GM18519 (cell line): ENCODE data around the gene EP400.
"Not testable (repeated sequence)": the region's sequence is repeated elsewhere in the genome, so short reads cannot be mapped to it uniquely, and the experiment has no call there.

Experiments used
- ATAC-seq: cut with Tn5 transposase; IDR thresholded peaks from one replicate; pipeline ENCODE4 v1.9.1; 2021; ENCODE audit warnings: mild to moderate bottlenecking, moderate library complexity; ENCODE audit not compliant: unreplicated experiment, low FRiP score

Gene EP400

DNA sequence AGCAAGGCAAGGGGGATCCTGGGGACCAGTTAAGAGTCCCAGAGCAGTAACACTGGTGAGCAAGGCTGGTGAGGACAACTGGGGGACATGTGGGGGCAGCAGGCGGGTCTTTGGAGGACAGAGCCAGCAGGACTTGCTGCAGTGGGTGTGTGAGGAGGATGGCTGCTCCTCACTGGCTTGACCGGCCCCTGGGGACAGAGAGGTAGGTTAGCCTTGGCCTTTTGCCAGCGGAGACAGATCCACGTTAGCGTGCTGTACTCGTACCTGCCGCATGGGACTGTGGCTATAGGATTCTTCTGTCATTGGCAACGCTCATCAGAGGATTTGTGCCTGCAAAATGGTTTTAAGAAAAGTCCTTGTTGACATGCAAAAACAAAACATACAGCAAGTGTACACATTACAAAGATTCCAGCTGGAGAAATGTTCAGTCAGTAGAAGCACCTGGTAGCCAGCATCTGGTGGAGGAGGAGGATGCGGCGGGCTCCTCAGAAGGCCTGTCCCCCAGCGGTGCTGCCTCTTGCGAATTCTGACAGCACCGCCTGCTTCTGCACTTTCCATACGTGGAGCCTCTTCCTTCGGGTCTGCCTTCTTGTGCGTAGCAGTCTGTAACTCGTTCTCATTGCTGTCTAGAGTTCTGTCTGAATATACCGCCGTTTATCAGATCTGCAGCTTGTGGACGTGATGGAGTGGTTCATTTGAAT, 91.3 kb downstream of the EP400 start:
- no peak for ATAC-seq

DNA sequence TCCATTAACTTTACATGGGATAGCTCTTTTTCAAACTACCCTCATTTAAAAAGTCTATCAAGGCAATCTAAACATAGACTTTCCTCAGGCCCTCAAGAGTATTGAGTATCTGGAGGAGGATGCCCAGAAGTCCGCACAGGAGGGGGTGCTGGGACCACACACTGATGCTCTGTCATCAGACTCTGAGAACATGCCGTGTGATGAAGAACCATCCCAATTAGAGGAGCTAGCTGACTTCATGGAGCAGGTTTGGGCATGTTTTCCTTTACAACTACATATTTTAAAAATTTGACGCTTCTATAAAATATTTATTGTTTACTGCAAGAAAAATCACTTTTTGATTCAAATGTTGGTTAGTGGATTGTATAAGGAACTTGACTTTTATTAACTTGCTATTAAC, 93.5 kb downstream of the EP400 start:
- no peak for ATAC-seq

DNA sequence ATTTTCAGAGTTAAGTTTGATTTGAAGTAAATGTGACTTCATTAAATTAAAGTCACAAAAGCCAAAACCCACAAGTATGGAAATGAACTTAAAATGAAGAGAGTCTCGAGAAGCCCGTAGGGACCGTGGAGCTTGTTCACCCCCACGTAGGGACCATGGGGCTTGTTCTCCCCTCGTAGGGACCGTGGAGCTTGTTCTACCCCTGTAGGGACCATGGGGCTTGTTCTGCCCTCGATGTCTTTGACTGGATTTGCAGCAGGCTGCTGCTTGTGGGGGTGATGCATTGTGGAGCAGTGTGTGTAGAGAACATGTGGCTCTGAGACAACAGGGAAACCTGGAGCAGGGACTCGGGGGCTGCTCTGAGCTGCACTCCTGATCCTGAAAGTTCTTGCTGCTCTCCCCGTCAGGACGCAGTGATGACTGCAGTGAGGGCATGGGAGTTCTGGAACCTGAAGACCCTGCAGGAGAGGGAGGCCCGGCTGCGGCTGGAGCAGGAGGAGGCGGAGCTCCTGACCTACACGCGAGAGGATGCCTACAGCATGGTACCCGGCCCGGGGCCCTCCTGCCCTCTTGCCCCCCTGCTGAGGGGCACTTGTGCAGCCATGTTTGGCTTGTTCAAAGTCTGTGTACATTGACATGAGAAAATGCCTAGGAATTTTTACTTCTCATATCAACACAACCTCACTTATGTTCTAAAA, 94.2 kb downstream of the EP400 start:
- no peak for ATAC-seq

- no peak for ATAC-seq
Observed at GRCh38 chr12:132044661-132045412, 95.1 kb downstream of the EP400 start.

GRCh38 chr12:132045751-132046150, 96.0 kb downstream of the EP400 start:
- no peak for ATAC-seq

DNA sequence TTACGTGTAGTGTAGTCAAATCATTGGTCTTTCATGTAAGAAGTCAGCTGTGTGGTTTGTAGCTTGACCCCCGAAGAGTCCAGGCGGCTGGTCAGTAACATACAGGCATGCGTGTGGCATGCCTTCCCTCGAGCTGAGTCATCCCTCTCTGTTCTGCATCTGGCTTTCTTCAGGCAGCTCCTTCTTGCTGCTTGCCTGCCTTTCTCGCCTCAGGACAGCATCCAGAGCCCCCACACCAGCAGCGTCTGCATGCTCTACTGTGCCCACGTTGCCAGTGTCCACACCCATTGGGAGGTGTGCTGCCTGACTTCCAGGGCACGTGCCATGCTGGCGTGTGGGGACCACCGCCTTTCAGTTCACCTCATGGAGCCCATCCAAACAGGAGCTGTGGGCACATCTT, 96.8 kb downstream of the EP400 start:
- ATAC-seq = no peak

DNA sequence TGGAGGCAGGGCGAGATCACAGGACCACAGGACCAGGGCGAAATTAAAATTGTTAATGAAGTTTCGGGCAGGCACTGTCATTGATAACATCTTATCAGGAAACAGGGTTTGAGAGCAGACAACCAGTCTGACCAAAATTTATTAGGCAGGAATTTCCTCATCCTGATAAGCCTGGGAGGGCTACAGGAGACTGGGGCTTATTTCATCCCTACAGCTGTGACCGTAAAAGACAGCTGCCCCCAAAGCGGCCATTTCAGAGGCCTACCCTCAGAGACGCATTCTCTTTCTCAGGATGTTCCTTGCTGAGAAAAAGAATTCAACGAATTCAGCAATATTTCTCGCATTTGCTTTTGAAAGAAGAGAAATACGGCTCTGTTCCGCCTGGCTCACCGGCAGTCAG, 97.9 kb downstream of the EP400 start:
- not testable (repeated sequence) for ATAC-seq

DNA sequence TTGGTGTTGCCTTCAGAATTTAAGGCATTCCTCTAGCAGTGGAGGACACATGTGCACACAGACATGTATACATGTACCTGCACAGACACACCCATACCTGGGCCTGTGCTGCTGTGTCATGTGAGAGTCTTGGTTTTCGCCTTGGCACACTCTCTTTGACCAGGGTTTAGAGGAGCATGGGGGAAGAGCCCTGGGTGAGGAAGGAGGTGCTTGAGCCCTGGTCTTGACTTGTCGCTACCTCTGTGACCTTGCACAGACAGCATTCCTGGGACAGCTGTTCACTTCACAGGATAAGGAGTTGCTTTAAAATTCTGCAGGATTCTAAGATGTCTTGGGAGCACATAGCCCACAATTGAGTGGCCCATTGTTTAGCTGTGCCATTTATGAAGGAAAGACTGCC, 99.7 kb downstream of the EP400 start:
- no peak for ATAC-seq

- no peak for ATAC-seq
Observed at GRCh38 chr12:132049876-132050275, 100.1 kb downstream of the EP400 start.

DNA sequence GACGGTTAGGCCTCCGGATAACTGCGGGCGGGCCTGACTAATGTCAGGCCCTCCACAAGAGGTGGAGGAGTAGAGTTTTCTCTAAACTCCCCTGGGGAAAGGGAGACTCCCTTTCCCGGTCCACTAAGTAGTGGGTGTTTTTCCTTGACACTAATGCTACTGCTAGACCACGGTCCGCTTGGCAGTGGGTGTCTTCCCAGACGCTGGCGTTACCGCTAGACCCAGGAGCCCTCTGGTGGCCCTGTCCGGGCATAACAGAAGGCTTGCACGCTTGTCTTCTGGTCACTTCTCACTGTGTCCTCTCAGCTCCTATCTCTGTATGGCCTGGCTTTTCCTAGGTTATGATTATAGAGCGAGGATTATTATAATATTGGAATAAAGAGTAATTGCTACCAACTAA, 102.0 kb downstream of the EP400 start:
- not testable (repeated sequence) for ATAC-seq

DNA sequence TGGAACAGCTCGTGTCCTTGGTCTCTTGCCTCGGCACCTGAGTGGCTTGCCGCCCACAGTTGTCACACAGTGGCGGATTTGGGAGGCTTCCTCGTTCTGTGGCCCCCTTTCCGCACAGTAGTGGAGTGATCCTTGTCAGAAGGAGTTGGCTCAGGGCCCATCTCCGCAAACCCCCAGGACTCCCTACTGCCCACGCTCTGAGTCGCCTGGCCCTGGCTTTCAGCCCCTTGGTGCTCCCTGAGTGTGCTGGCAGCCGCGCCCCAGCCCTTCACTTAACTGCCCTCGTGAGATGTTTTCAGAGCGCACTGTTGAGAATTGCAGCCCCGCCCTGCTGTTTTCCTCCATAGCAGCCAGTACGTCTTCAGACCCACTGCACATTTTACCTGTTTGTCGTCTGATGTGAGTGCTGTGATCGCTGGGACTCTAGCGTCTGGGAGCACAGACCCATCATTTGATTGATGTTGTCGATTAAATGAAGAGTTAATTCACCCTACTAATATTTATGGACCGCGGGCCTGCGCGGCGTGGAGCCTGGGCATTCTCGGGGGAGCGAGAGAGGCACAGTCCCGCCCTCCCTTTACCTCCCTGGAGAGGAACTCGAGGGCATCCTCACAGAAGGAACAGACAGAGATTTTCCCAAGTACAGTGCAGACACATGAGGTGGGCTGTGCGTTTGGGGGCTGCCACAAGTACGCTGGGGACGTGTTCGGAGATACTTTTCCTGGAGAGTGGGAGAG, 102.6 kb downstream of the EP400 start:
- ATAC-seq = no peak

DNA sequence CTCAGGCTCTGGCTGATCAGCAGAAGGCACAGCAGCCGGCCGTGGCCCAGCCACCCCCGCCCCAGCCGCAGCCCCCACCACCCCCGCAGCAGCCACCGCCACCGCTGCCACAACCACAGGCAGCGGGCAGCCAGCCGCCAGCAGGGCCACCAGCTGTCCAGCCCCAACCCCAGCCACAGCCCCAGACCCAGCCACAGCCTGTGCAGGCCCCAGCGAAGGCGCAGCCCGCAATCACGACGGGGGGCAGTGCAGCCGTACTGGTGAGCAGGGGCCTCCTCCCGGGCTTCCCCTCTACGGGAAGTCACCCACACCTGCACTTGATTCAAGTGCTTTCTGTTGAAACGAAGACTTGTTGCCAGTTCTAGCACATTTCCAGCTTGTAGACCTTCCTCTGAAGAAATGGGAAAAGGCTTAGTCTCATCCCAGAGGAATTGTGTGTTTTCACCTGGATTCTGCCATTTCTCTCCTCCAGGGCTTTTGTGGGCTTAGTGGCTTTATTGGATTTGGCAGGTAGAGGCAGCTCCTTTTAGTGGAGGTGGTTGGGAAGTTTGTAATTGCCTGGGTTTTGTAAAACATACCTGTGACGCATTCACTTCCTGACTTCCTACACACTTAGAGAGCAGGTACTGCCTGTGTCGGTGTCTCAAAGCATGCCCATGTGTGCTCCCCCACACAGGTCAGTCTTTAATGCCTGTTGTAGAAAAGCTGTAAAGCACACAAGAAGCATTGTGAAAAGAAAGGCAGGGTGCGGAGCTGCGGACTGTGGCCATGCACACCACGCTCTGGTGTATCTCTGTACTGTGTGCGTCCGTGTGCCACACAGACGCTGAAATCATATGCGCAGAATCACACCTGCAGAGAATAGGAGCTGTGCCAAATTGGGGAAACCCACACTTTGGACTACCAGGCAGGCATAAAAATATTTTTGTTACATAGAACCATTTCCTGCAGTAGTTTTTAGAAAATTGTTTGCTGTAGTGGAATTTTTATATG, 103.9 kb downstream of the EP400 start:
- ATAC-seq = no peak

- no peak for ATAC-seq
Observed at GRCh38 chr12:132054983-132055382, 105.2 kb downstream of the EP400 start.

GRCh38 chr12:132055535-132056096, 105.9 kb downstream of the EP400 start:
- no peak for ATAC-seq

- no peak for ATAC-seq
Observed at GRCh38 chr12:132056320-132056719, 106.6 kb downstream of the EP400 start.

- no peak for ATAC-seq
Observed at GRCh38 chr12:132056951-132057350, 107.2 kb downstream of the EP400 start.

- no peak for ATAC-seq
Observed at GRCh38 chr12:132057691-132058090, 107.9 kb downstream of the EP400 start.

- ATAC-seq = no peak
Observed at GRCh38 chr12:132061197-132061596, 111.5 kb downstream of the EP400 start.

- no peak for ATAC-seq
Observed at GRCh38 chr12:132061641-132062430, 112.1 kb downstream of the EP400 start.
